Loucy (cell line): ENCODE measurements around the gene HIP1.

ENCODE experiments used
- H2AFZ ChIP-seq: fragments of 200-600 bp; sonication (generic); 2 replicates; pipeline ENCODE4 v1.6.0; 2016; ENCODE audit warnings: antibody characterized with exemption, mild to moderate bottlenecking, low read length, moderate library complexity
- H3F3A ChIP-seq: fragments of 200-600 bp; 2 replicates; pipeline ENCODE4 v1.6.0; 2016; ENCODE audit warnings: antibody characterized with exemption, low read depth, mild to moderate bottlenecking
- H3K27me3 ChIP-seq: fragments of 200-600 bp; sonication (generic); 2 replicates; pipeline ENCODE4 v1.6.1; 2014; ENCODE audit warnings: low read length, mild to moderate bottlenecking; ENCODE audit not compliant: insufficient read depth, poor library complexity, severe bottlenecking
- H3K36me3 ChIP-seq: fragments of 200-600 bp; sonication (generic); 2 replicates; pipeline ENCODE4 v1.6.1; 2016; ENCODE audit warnings: low read length; ENCODE audit not compliant: insufficient read depth
- H3K4me1 ChIP-seq: fragments of 200-600 bp; sonication (generic); 2 replicates; pipeline ENCODE4 v1.5.1; 2014; ENCODE audit warnings: low read length, mild to moderate bottlenecking; ENCODE audit not compliant: insufficient read depth, poor library complexity, severe bottlenecking
- H3K4me2 ChIP-seq: fragments of 200-600 bp; sonication (generic); 2 replicates; pipeline ENCODE4 v1.6.0; 2014; ENCODE audit warnings: antibody characterized with exemption, low read length, low read depth, mild to moderate bottlenecking; ENCODE audit not compliant: poor library complexity, severe bottlenecking
- H3K4me3 ChIP-seq: fragments of 200-600 bp; sonication (generic); 2 replicates; pipeline ENCODE4 v1.5.1; 2014; ENCODE audit warnings: low read length, mild to moderate bottlenecking, mixed read lengths; ENCODE audit not compliant: poor library complexity, severe bottlenecking
- H3K79me2 ChIP-seq: fragments of 200-600 bp; sonication (generic); 2 replicates; pipeline ENCODE4 v1.6.1; 2014; ENCODE audit warnings: low read length; ENCODE audit not compliant: insufficient read depth
- H3K9ac ChIP-seq: fragments of 200-600 bp; sonication (generic); 2 replicates; pipeline ENCODE4 v1.6.0; 2014; ENCODE audit warnings: mild to moderate bottlenecking, low read depth, low read length, moderate library complexity; ENCODE audit not compliant: poor library complexity, severe bottlenecking
- H3K9me2 ChIP-seq: fragments of 200-600 bp; sonication (generic); replicated peaks from 2 replicates; pipeline ENCODE4 v1.6.1; 2016; ENCODE audit warnings: low read depth, low read length, mixed read lengths
- H3K9me3 ChIP-seq: fragments of 200-600 bp; sonication (generic); 2 replicates; pipeline ENCODE4 v1.6.1; 2014; ENCODE audit warnings: mild to moderate bottlenecking, antibody characterized with exemption, low read length, low read depth; ENCODE audit not compliant: insufficient read depth
- H4K20me1 ChIP-seq: fragments of 200-600 bp; sonication (generic); 2 replicates; pipeline ENCODE4 v1.6.0; 2014; ENCODE audit warnings: antibody characterized with exemption, low read length, mild to moderate bottlenecking; ENCODE audit not compliant: insufficient read depth, poor library complexity, severe bottlenecking
- EZH2phosphoT487 ChIP-seq: fragments of 200-600 bp; IDR thresholded peaks from 2 replicates; pipeline ENCODE4 v1.6.1; 2018; ENCODE audit warnings: antibody characterized with exemption, mild to moderate bottlenecking, moderate library complexity, borderline replicate concordance
- TF ChIP-seq, protein P1 (sequence below): fragments of 200-600 bp; sonication (generic); conservative IDR thresholded peaks from 2 replicates; pipeline ENCODE4 v1.5.1; 2014; ENCODE audit warnings: mild to moderate bottlenecking, antibody characterized with exemption, low read length

Gene HIP1

GRCh38 chr7:75669579-75669978 is 69.2 kb downstream of the HIP1 start:
- Histone ChIP-seq H3K79me2 (no peaks in the 10 kb centered on the region), H3K9ac (no peak overlapping the region), H3K9me2 (no peaks in the 10 kb centered on the region), H4K20me1 (no peaks in the 10 kb centered on the region), H3K4me3 (no peak overlapping the region), H3F3A (no peaks in the 10 kb centered on the region), H3K4me1 (no peaks in the 10 kb centered on the region), H3K27me3 (no peaks in the 10 kb centered on the region), H2AFZ (no peak overlapping the region), H3K4me2 (no peak overlapping the region), H3K36me3 (no peaks in the 10 kb centered on the region), H3K9me3 (no peaks in the 10 kb centered on the region)
- TF ChIP-seq, protein P1, sequence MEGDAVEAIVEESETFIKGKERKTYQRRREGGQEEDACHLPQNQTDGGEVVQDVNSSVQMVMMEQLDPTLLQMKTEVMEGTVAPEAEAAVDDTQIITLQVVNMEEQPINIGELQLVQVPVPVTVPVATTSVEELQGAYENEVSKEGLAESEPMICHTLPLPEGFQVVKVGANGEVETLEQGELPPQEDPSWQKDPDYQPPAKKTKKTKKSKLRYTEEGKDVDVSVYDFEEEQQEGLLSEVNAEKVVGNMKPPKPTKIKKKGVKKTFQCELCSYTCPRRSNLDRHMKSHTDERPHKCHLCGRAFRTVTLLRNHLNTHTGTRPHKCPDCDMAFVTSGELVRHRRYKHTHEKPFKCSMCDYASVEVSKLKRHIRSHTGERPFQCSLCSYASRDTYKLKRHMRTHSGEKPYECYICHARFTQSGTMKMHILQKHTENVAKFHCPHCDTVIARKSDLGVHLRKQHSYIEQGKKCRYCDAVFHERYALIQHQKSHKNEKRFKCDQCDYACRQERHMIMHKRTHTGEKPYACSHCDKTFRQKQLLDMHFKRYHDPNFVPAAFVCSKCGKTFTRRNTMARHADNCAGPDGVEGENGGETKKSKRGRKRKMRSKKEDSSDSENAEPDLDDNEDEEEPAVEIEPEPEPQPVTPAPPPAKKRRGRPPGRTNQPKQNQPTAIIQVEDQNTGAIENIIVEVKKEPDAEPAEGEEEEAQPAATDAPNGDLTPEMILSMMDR, result no peak
- TF ChIP-seq EZH2phosphoT487, result no peak

DNA sequence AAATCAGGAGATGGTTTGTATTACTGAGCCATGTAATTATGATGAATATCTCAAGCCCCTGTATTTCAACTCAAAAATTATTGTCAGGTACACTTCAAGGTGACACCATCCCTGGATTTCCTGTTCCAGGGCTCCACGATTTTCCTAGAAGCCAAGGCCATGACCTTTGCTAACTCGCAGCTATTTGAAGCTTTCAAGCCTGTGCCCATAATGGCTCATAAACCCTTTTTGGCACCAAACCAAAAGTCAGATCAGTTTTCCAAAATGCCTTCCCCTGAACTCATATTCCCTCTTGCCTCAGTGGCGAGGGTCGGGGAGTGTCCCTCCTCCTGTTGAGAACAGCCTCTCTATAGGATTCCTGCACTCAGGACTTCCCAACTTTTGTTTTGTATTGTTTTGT is 70.8 kb downstream of the HIP1 start:
- no peaks in the 10 kb centered on the region for H3K79me2 ChIP-seq
- no peaks in the 10 kb centered on the region for H3K4me1 ChIP-seq
- no peaks in the 10 kb centered on the region for H3K36me3 ChIP-seq
- no peaks in the 10 kb centered on the region for H3K27me3 ChIP-seq
- H2AFZ ChIP-seq, result no peak overlapping the region
- H3K4me3 ChIP-seq, result no peak overlapping the region
- no peak overlapping the region for H3K9ac ChIP-seq
- no peaks in the 10 kb centered on the region for H4K20me1 ChIP-seq
- TF ChIP-seq EZH2phosphoT487, result no peak
- TF ChIP-seq, protein P1, result no peak
- no peaks in the 10 kb centered on the region for H3K9me3 ChIP-seq
- H3K4me2 ChIP-seq, result no peak overlapping the region
- H3K9me2 ChIP-seq, result no peaks in the 10 kb centered on the region
- H3F3A ChIP-seq, result no peaks in the 10 kb centered on the region

DNA sequence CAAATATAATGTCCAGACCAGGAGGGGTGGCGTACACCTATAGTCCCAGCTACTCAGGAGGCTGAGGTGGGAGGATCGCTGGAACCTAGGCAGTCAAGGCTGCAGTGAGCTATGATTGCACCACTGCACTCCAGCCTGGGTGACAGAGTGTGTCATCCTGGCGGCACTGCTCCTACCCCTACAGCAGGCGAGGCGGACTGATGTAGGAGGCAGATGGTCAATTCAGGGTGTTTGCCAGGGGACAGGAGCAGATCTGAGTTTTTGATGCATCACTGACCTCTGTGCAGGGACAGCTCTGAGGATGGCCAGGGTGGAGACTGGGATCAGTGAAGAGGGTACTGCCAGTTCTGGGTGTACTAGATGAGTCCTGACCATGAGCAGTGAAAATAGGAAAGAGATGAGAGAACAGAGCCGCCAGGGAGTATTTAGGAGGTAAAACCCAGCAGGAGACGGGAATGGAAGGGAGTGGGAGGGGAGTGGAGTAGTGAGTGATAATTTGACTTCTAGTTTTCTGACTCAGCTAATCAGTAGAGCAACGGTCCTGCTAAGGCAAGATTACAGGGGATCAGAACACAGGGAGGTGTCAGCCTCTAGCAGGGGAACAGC is 75.3 kb downstream of the HIP1 start:
- Histone ChIP-seq H3K4me1 (no peaks in the 10 kb centered on the region), H3K9me3 (no peaks in the 10 kb centered on the region), H3F3A (no peaks in the 10 kb centered on the region), H2AFZ (no peak overlapping the region), H4K20me1 (no peaks in the 10 kb centered on the region), H3K4me3 (no peak overlapping the region), H3K9ac (no peak overlapping the region), H3K4me2 (no peak overlapping the region), H3K79me2 (no peaks in the 10 kb centered on the region), H3K27me3 (no peaks in the 10 kb centered on the region), H3K9me2 (no peaks in the 10 kb centered on the region), H3K36me3 (no peaks in the 10 kb centered on the region)
- TF ChIP-seq EZH2phosphoT487, result no peak
- TF ChIP-seq, protein P1, result no peak
